ENCODE data around the gene COL4A1. TPM values are rescaled to one million over a fixed set of nuclear protein-coding genes. Genes with fewer than 3 reads are reported as not detected.

COL4A1 gene
- 11.3 and 45.3 TPM in 2 replicates for total RNA-seq

DNA sequence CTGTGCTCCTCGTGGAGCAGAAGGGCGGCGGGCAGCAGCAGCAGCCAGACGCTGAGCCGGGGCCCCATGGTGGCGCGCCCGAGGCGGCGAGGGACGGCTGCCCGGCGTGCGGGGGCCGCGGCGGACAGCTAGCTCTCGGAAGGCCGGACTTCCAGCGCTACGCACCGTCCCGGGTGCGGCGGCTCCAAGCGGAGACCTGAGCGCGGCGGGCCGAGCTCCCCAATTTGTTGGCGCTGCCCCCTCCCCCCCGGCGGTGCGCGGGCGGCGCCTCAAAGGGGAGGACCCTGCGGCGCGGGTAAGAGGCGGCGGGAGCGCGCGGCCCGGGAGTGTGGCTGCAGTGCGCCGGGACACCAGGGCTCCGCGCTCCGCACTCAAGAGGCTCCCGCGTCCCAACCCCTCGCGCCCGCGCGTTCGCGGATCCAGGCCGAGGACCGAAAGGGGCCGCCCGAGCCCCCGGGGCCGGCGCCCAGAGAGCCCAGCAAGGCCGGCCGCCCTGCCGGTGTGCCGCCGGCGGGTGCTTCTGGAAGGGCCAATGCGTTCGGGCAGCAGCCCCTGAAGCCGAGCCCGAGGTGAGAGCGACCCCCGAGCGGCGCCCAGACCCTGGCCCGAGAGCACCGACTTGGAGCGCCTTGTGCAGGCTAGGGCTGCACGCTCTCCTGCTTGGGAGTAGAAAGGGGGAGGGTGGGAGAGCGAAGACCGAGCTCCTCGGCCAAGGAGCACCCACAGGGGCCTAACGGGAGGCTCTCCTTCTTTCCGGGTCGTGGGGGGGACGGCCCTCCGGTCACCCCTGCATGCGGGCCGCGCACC lies at the start of gene COL4A1, which contains the start of gene COL4A2:
Gene COL4A1, minus strand, starts transcription at position 198 of the 807 bp plus-strand sequence. Its CDS starts 130 bp downstream, at position 68.
Gene COL4A2, plus strand, starts transcription at position 325 of the 807 bp plus-strand sequence. CDS start 620 bp downstream, outside the sequence.

Other genes with a start within 250 kb of the COL4A1 start
- gene COL4A2, start 127 bp upstream of the COL4A1 start, total RNA-seq, result 29.0 and 68.2 TPM in 2 replicates

Data from nasal cavity respiratory epithelium epithelial cell of viscerocranial mucosa (primary cell).